ENCODE measurements around the gene POLR2E.

DNA sequence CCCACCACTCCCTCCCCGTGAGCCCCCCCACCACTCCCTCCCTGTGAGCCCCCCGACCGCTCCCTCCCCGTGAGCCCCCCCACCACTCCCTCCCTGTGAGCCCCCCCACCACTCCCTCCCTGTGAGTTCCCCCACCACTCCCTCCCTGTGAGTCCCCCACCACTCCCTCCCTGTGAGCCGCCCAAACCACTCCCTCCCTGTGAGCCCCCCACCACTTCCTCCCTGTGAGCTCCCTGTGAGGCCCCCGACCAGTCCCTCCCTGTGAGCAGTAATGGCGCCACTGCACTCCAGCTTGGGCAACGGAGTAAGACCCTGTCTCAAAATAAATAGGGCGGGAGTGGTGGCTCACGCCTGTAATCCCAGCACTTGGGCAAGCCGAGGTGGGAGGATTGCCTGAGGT is 45.4 kb downstream of the POLR2E start:
- TF ChIP-seq, protein P1, sequence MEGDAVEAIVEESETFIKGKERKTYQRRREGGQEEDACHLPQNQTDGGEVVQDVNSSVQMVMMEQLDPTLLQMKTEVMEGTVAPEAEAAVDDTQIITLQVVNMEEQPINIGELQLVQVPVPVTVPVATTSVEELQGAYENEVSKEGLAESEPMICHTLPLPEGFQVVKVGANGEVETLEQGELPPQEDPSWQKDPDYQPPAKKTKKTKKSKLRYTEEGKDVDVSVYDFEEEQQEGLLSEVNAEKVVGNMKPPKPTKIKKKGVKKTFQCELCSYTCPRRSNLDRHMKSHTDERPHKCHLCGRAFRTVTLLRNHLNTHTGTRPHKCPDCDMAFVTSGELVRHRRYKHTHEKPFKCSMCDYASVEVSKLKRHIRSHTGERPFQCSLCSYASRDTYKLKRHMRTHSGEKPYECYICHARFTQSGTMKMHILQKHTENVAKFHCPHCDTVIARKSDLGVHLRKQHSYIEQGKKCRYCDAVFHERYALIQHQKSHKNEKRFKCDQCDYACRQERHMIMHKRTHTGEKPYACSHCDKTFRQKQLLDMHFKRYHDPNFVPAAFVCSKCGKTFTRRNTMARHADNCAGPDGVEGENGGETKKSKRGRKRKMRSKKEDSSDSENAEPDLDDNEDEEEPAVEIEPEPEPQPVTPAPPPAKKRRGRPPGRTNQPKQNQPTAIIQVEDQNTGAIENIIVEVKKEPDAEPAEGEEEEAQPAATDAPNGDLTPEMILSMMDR (IDR thresholded peaks at IDR 0.05) = no peak
- TF ChIP-seq POLR2A (IDR thresholded peaks at IDR 0.05) = no peak
